Loucy (cell line): ENCODE measurements around the gene RARB.

ENCODE experiments used
- H2AFZ ChIP-seq: fragments of 200-600 bp; sonication (generic); 2 replicates; pipeline ENCODE4 v1.6.0; 2016; ENCODE audit warnings: antibody characterized with exemption, mild to moderate bottlenecking, low read length, moderate library complexity
- H3F3A ChIP-seq: fragments of 200-600 bp; 2 replicates; pipeline ENCODE4 v1.6.0; 2016; ENCODE audit warnings: antibody characterized with exemption, low read depth, mild to moderate bottlenecking
- H3K27me3 ChIP-seq: fragments of 200-600 bp; sonication (generic); 2 replicates; pipeline ENCODE4 v1.6.1; 2014; ENCODE audit warnings: low read length, mild to moderate bottlenecking; ENCODE audit not compliant: insufficient read depth, poor library complexity, severe bottlenecking
- H3K36me3 ChIP-seq: fragments of 200-600 bp; sonication (generic); 2 replicates; pipeline ENCODE4 v1.6.1; 2016; ENCODE audit warnings: low read length; ENCODE audit not compliant: insufficient read depth
- H3K4me1 ChIP-seq: fragments of 200-600 bp; sonication (generic); 2 replicates; pipeline ENCODE4 v1.5.1; 2014; ENCODE audit warnings: low read length, mild to moderate bottlenecking; ENCODE audit not compliant: insufficient read depth, poor library complexity, severe bottlenecking
- H3K4me2 ChIP-seq: fragments of 200-600 bp; sonication (generic); 2 replicates; pipeline ENCODE4 v1.6.0; 2014; ENCODE audit warnings: antibody characterized with exemption, low read length, low read depth, mild to moderate bottlenecking; ENCODE audit not compliant: poor library complexity, severe bottlenecking
- H3K4me3 ChIP-seq: fragments of 200-600 bp; sonication (generic); 2 replicates; pipeline ENCODE4 v1.5.1; 2014; ENCODE audit warnings: low read length, mild to moderate bottlenecking, mixed read lengths; ENCODE audit not compliant: poor library complexity, severe bottlenecking
- H3K79me2 ChIP-seq: fragments of 200-600 bp; sonication (generic); 2 replicates; pipeline ENCODE4 v1.6.1; 2014; ENCODE audit warnings: low read length; ENCODE audit not compliant: insufficient read depth
- H3K9ac ChIP-seq: fragments of 200-600 bp; sonication (generic); 2 replicates; pipeline ENCODE4 v1.6.0; 2014; ENCODE audit warnings: mild to moderate bottlenecking, low read depth, low read length, moderate library complexity; ENCODE audit not compliant: poor library complexity, severe bottlenecking
- H3K9me2 ChIP-seq: fragments of 200-600 bp; sonication (generic); replicated peaks from 2 replicates; pipeline ENCODE4 v1.6.1; 2016; ENCODE audit warnings: low read depth, low read length, mixed read lengths
- H3K9me3 ChIP-seq: fragments of 200-600 bp; sonication (generic); 2 replicates; pipeline ENCODE4 v1.6.1; 2014; ENCODE audit warnings: mild to moderate bottlenecking, antibody characterized with exemption, low read length, low read depth; ENCODE audit not compliant: insufficient read depth
- H4K20me1 ChIP-seq: fragments of 200-600 bp; sonication (generic); 2 replicates; pipeline ENCODE4 v1.6.0; 2014; ENCODE audit warnings: antibody characterized with exemption, low read length, mild to moderate bottlenecking; ENCODE audit not compliant: insufficient read depth, poor library complexity, severe bottlenecking
- CTCF ChIP-seq: fragments of 200-600 bp; sonication (generic); conservative IDR thresholded peaks from 2 replicates; pipeline ENCODE4 v1.5.1; 2014; ENCODE audit warnings: mild to moderate bottlenecking, antibody characterized with exemption, low read length
- EZH2phosphoT487 ChIP-seq: fragments of 200-600 bp; IDR thresholded peaks from 2 replicates; pipeline ENCODE4 v1.6.1; 2018; ENCODE audit warnings: antibody characterized with exemption, mild to moderate bottlenecking, moderate library complexity, borderline replicate concordance

RARB gene

GRCh38 chr3:25503898-25504301 is 75.8 kb downstream of the RARB start:
- H3K27me3 ChIP-seq, result no peaks in the 10 kb centered on the region
- H3K79me2 ChIP-seq, result no peaks in the 10 kb centered on the region
- H3K9me3 ChIP-seq, result no peaks in the 10 kb centered on the region
- no peaks in the 10 kb centered on the region for H3K4me1 ChIP-seq
- H3F3A ChIP-seq, result no peaks in the 10 kb centered on the region
- no peak overlapping the region for H2AFZ ChIP-seq
- H3K9ac ChIP-seq, result no peak overlapping the region
- TF ChIP-seq CTCF (no peak), EZH2phosphoT487 (no peak)
- H3K4me3 ChIP-seq, result no peak overlapping the region
- H3K4me2 ChIP-seq, result no peak overlapping the region
- H3K36me3 ChIP-seq, result no peaks in the 10 kb centered on the region
- H3K9me2 ChIP-seq, result no peaks in the 10 kb centered on the region
- no peaks in the 10 kb centered on the region for H4K20me1 ChIP-seq

GRCh38 chr3:25505581-25505980 is 77.5 kb downstream of the RARB start:
- Histone ChIP-seq H3K36me3 (no peaks in the 10 kb centered on the region), H4K20me1 (no peaks in the 10 kb centered on the region), H3K79me2 (no peaks in the 10 kb centered on the region), H3F3A (no peaks in the 10 kb centered on the region), H3K4me2 (no peak overlapping the region), H3K4me3 (no peak overlapping the region), H3K4me1 (no peaks in the 10 kb centered on the region), H3K9me3 (no peaks in the 10 kb centered on the region), H3K27me3 (no peaks in the 10 kb centered on the region), H2AFZ (no peak overlapping the region), H3K9ac (no peak overlapping the region), H3K9me2 (no peaks in the 10 kb centered on the region)
- TF ChIP-seq EZH2phosphoT487 (no peak), CTCF (no peak)

- H3K79me2 ChIP-seq, result no peaks in the 10 kb centered on the region
- no peaks in the 10 kb centered on the region for H3K27me3 ChIP-seq
- H2AFZ ChIP-seq, result no peak overlapping the region
- H3K4me3 ChIP-seq, result no peak overlapping the region
- H3K9me2 ChIP-seq, result no peaks in the 10 kb centered on the region
- no peak overlapping the region for H3K4me2 ChIP-seq
- no peaks in the 10 kb centered on the region for H3K4me1 ChIP-seq
- H3K9ac ChIP-seq, result no peak overlapping the region
- TF ChIP-seq CTCF (no peak), EZH2phosphoT487 (no peak)
- H3F3A ChIP-seq, result no peaks in the 10 kb centered on the region
- H4K20me1 ChIP-seq, result no peaks in the 10 kb centered on the region
- no peaks in the 10 kb centered on the region for H3K9me3 ChIP-seq
- no peaks in the 10 kb centered on the region for H3K36me3 ChIP-seq
These were observed 79.7 kb downstream of the RARB start for GRCh38 chr3:25507811-25508210.
